NB4 (cell line): Measurements from ENCODE around the gene NTN4.

Source experiments
- POLR2A ChIP-seq: IDR thresholded peaks from 2 replicates; pipeline ENCODE4 v1.6.1; 2011; ENCODE audit warnings: mild to moderate bottlenecking; ENCODE audit not compliant: insufficient read length; ENCODE audit errors: extremely low read depth
- TF ChIP-seq, protein P1 (sequence below): IDR thresholded peaks from one replicate; pipeline ENCODE4 v1.5.1; 2012; ENCODE audit warnings: low read depth, low read length

DNA sequence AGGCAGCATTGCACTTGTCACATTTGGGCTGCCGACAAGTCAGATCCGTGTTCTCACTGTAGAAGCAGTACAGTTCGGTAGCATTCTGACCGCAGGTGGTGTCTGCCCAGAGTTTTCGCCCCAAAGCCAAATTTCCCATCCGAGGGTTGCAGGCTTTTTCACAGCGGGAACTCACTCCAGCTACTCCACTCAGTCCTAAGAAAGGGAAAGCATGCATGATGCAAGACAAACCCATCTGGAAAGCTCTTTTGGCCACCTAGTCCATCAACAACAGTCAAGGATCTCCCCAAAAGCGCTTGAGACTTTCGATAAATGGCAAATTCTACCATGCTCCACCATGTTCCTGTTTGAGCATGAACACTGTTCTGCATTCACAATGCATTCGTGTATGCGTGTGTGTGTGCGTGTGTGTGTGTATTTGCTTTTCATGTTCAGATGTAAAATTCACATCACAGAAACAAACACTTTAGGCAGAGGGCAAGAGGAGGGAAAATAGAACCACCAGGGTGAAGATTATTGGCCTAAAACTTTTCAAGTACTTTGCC lies 3.2 kb downstream of the NTN4 start:
- TF ChIP-seq, protein P1, sequence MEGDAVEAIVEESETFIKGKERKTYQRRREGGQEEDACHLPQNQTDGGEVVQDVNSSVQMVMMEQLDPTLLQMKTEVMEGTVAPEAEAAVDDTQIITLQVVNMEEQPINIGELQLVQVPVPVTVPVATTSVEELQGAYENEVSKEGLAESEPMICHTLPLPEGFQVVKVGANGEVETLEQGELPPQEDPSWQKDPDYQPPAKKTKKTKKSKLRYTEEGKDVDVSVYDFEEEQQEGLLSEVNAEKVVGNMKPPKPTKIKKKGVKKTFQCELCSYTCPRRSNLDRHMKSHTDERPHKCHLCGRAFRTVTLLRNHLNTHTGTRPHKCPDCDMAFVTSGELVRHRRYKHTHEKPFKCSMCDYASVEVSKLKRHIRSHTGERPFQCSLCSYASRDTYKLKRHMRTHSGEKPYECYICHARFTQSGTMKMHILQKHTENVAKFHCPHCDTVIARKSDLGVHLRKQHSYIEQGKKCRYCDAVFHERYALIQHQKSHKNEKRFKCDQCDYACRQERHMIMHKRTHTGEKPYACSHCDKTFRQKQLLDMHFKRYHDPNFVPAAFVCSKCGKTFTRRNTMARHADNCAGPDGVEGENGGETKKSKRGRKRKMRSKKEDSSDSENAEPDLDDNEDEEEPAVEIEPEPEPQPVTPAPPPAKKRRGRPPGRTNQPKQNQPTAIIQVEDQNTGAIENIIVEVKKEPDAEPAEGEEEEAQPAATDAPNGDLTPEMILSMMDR, result no peak
- TF ChIP-seq POLR2A, result no peak
